Measurements from ENCODE around the gene HYDIN.

GRCh38 chr16:70767377-70768202 is 462.9 kb downstream of the HYDIN start:
- TF ChIP-seq CTCF (conservative IDR thresholded peaks at IDR 0.05 in 1 of 2, IDR thresholded peaks at IDR 0.05 in 1 of 2; ENCODE audit: low read depth in 1 of 2, low read length in 2 of 2) (no peak), EZH2 (IDR thresholded peaks at IDR 0.05; ENCODE audit: low read length, missing control alignments) (no peak)

Data from fibroblast of lung (primary cell).